ENCODE results near the gene MUCL3.

The MUCL3 gene

GRCh38 chr6:30945281-30945680, 4.5 kb downstream of the MUCL3 start:
- no peak for DNase-seq

- DNase-seq, result no peak
Observed at GRCh38 chr6:30947231-30947630, 6.5 kb downstream of the MUCL3 start.

GRCh38 chr6:30948811-30949210, 8.0 kb downstream of the MUCL3 start:
- DNase-seq, result no peak

GRCh38 chr6:30951907-30952469, 11.2 kb downstream of the MUCL3 start:
- DNase-seq, result no peak

DNA sequence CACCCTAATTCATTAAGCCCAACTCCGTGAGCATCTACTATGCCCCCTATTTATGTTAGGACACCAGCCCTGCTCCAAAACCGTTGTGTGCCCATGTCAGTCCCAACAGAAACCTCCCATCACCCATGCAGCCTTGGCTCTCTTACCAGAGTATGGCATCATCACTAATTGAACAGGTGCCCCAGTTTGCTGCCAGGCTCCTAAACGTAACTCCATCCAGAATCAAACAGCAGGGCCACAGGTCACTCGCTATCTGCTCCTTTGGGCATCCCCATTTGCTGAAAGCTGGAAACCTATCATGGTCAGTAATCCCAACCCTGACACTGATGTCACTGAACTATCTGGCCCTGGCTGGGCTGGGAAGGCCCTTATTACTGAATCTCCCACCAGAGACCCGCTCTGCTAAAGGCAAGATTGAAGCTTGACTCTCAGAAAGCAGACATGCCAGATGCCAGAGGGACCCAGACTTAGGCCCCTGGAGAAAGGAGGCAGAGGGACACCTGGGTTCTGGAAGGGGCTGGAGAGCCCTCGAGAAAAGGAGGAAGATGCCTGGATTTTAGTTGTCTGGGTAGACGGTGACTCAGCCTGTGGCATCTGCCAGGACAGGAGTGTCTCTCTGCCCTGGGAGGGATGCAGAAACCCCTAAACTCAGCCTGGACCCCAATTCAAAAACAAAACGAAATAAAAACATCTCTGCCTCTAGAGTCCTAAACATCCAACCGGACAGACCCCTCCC, 14.0 kb downstream of the MUCL3 start:
- no peak for DNase-seq

GRCh38 chr6:30955367-30956042, 14.7 kb downstream of the MUCL3 start:
- peak; percentile 61 to 67 for DNase-seq

GRCh38 chr6:30957716-30958115, 16.9 kb downstream of the MUCL3 start:
- DNase-seq, result no peak

- peak in 1 of 2 donors; percentile 7 for DNase-seq
Observed at GRCh38 chr6:30960907-30961673, 20.3 kb downstream of the MUCL3 start.

DNA sequence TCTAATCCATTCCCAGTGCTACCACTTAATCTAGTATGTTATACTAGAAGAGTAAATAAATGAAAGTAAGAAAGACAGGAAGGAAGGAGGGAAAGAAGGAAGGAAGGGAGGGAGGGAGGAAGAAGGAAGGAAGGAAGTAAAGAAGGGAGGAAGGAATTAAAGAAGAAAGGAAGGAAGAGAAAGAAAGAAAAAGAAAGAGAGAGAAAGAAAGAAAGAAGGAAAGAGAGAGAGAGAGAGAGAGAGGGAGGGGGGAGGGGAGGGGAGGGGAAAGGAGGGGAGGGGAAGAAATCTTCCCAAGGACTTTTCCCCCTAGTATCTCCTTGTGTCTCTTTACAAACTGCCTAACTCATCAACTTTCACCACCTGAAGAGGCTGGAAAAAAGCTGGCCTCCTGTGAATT, 21.9 kb downstream of the MUCL3 start:
- no peak for DNase-seq

- DNase-seq, result no peak
Observed at GRCh38 chr6:30963641-30964040, 22.9 kb downstream of the MUCL3 start.

GRCh38 chr6:30964075-30964474, 23.3 kb downstream of the MUCL3 start:
- DNase-seq, result no peak

GRCh38 chr6:30965140-30965601, 24.4 kb downstream of the MUCL3 start:
- no peak for DNase-seq

- DNase-seq, result no peak
Observed at GRCh38 chr6:30966154-30966553, 25.4 kb downstream of the MUCL3 start.

GRCh38 chr6:30969171-30969570, 28.4 kb downstream of the MUCL3 start:
- DNase-seq, result peak; percentile 76 to 81

GRCh38 chr6:30970946-30971345, 30.2 kb downstream of the MUCL3 start:
- DNase-seq, result no peak

DNA sequence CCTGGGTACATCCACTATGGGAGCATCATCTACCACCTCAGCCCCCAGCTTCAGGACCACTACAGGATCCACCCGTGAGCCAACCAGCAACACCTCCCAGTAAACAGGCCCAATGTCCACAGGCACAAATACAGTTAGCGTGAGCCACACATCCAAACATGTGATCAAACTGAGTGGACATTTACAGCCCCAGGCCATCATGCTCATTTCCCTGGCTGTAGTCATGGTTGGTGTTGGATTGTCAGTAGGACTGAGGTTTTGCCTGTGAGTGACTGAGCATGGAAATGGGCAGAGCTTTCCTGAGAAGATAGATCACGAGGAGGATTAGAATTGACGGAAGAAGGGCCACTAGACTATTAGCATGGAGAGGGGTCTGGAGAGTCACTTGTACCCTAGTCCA, 32.0 kb downstream of the MUCL3 start:
- no peak for DNase-seq

- DNase-seq, result no peak
Observed at GRCh38 chr6:30974490-30975252, 33.9 kb downstream of the MUCL3 start.

DNA sequence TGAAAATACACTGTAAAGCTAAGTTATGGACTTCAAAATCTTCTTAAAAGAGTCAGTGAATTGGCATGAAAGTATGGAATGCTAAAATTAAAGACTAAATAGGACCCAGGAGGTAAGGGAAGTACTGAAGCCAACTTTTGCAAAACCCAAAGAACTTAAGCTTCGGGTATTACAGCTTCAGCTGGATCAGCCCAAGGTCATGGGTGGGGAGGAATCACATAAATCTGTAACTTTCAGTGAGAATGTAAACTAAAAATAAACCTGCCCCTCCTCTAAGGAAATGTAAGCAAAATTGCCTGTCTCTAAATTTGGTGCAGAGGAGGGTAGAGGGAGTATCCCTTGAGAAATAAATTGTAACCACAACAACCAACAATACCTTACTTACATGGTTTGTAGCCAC, 38.4 kb downstream of the MUCL3 start:
- no peak for DNase-seq

GRCh38 chr6:30979690-30980089, 38.9 kb downstream of the MUCL3 start:
- DNase-seq, result no peak

GRCh38 chr6:30981942-30982772, 41.4 kb downstream of the MUCL3 start:
- DNase-seq, result peak in 1 of 2 donors; percentile 13

- no peak for DNase-seq
Observed at GRCh38 chr6:30983439-30983838, 42.7 kb downstream of the MUCL3 start, which contains the start of gene MUC21. TSS of gene MUC21 (plus strand) at chr6:30983718. CDS start at chr6:30983959, 241 bp downstream.

All from inflammatory macrophage (primary cell).